Mesothelial cell of epicardium (in vitro differentiated cells): Measurements from ENCODE around the gene SUMO2. TPM values are rescaled to one million over a fixed set of nuclear protein-coding genes. Genes with fewer than 3 reads are reported as not detected.
A peak's percentile ranks its signal among the peaks of the same experiment; 100 is the strongest.
"Not testable (repeated sequence)": the region's sequence is repeated elsewhere in the genome, so short reads cannot be mapped to it uniquely, and the experiment has no call there.

ENCODE experiments used
- DNase-seq, 2 experiments: peaks; one replicate each; pipeline ENCODE4 v3.0.0; 2021; ENCODE audit warnings: low spot score in 2 of 2; ENCODE audit not compliant: unreplicated experiment in 2 of 2
- H3K27ac Mint-ChIP-seq: 2 replicates; pipeline ENCODE4 v1.8.0; 2021; ENCODE audit warnings: mixed read lengths
- H3K27me3 Mint-ChIP-seq: 2 replicates; pipeline ENCODE4 v1.8.0; 2021; ENCODE audit warnings: low read depth, mixed read lengths
- H3K36me3 Mint-ChIP-seq: 2 replicates; pipeline ENCODE4 v1.8.0; 2021; ENCODE audit warnings: mixed read lengths
- H3K4me1 Mint-ChIP-seq: 2 replicates; pipeline ENCODE4 v1.8.0; 2021; ENCODE audit warnings: mixed read lengths
- H3K4me3 Mint-ChIP-seq: 2 replicates; pipeline ENCODE4 v1.8.0; 2021; ENCODE audit warnings: mild to moderate bottlenecking, moderate library complexity, mixed read lengths
- H3K9me3 Mint-ChIP-seq: 2 replicates; pipeline ENCODE4 v1.8.0; 2021; ENCODE audit warnings: mixed read lengths
- total RNA-seq: library from RNA; stranded (reverse); gene quantifications from 3 replicates; pipeline ENCODE4 v1.2.1, GENCODE V29; 2021
- TF ChIP-seq, protein P1 (sequence below): fragments of 200-600 bp; sonication (generic); IDR thresholded peaks from one replicate; pipeline ENCODE4 v1.5.0; 2021; ENCODE audit warnings: antibody characterized with exemption; ENCODE audit not compliant: unreplicated experiment

The SUMO2 gene
- total RNA-seq, 1 donor from 2014 or later, result 542 TPM

DNA sequence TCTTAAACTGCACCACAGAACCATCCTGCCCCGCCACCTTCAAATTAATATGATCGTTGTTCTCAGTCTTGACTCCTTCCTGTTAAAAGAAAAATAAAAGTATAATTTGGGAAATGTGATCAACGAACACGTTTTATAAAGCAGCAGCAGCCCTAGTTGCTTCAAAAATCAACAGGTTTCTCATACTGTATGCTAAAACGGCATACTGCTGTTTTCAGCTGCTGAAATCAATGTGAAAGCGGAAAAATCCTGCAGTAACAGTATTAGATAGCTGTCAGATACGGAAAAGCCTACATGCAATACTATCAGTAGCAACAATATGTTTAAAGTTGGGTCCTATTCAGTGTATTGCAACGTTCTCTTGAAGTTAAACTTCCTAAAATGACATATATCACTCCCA, 1.6 kb downstream of the SUMO2 start:
- DNase-seq, result no peak
- Mint-ChIP-seq H3K4me1 (peaks cover 24% of the 10 kb centered on the region), H3K9me3 (peaks cover 5% of the 10 kb centered on the region), H3K27me3 (no peaks in the 10 kb centered on the region), H3K36me3 (peaks cover 2% of the 10 kb centered on the region), H3K27ac (peak overlapping the region; percentile 68), H3K4me3 (peak overlapping the region; percentile 76)
- TF ChIP-seq, protein P1, sequence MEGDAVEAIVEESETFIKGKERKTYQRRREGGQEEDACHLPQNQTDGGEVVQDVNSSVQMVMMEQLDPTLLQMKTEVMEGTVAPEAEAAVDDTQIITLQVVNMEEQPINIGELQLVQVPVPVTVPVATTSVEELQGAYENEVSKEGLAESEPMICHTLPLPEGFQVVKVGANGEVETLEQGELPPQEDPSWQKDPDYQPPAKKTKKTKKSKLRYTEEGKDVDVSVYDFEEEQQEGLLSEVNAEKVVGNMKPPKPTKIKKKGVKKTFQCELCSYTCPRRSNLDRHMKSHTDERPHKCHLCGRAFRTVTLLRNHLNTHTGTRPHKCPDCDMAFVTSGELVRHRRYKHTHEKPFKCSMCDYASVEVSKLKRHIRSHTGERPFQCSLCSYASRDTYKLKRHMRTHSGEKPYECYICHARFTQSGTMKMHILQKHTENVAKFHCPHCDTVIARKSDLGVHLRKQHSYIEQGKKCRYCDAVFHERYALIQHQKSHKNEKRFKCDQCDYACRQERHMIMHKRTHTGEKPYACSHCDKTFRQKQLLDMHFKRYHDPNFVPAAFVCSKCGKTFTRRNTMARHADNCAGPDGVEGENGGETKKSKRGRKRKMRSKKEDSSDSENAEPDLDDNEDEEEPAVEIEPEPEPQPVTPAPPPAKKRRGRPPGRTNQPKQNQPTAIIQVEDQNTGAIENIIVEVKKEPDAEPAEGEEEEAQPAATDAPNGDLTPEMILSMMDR, result no peak

DNA sequence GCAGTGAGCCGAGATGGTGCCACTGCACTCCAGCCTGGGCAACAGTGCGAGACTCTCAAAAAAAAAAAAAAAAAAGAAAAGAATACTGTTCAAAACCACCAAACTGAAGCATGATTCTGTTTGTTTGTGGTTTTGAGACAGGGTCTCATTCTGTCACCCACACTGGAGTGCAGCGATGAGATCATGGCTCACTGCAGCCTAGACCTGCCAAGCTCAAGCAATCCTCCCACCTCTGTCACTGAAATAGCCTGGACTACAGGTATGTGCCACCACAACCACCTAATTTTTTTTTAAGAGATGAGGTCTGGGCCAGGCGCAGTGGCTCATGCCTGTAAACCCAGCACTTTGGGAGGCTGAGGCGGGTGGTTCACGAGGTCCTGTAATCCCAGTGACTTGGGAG, 4.3 kb downstream of the SUMO2 start:
- no peaks in the 10 kb centered on the region for H3K27me3 Mint-ChIP-seq
- H3K9me3 Mint-ChIP-seq, result no peaks in the 10 kb centered on the region
- TF ChIP-seq, protein P1, result no peak
- peaks cover 15% of the 10 kb centered on the region for H3K4me1 Mint-ChIP-seq
- DNase-seq, result no peak
- H3K4me3 Mint-ChIP-seq, result no peak overlapping the region
- peaks cover 10% of the 10 kb centered on the region for H3K36me3 Mint-ChIP-seq
- H3K27ac Mint-ChIP-seq, result no peak overlapping the region

DNA sequence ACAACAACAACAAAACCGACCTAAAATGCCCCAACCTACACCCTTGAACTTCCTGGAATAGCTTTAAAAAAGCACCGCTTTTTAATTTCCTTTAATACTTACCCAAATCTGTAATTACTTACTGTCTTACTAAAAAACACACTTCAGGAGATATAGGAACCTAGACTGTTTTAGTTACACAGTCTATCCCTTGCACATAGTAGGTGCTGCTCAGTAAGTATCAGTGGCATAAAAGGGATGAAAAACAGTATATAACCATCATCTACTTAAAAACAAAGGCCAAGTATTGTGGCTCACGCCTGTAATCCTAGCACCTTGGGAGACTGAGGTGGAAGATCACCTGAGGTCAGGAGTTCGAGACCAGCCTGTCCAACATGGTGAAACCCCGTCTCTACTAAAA, 6.1 kb downstream of the SUMO2 start:
- no peaks in the 10 kb centered on the region for H3K9me3 Mint-ChIP-seq
- TF ChIP-seq, protein P1, result no peak
- peaks cover 19% of the 10 kb centered on the region for H3K36me3 Mint-ChIP-seq
- DNase-seq, result no peak
- no peak overlapping the region for H3K4me3 Mint-ChIP-seq
- peaks cover 10% of the 10 kb centered on the region for H3K4me1 Mint-ChIP-seq
- no peaks in the 10 kb centered on the region for H3K27me3 Mint-ChIP-seq
- no peak overlapping the region for H3K27ac Mint-ChIP-seq

DNA sequence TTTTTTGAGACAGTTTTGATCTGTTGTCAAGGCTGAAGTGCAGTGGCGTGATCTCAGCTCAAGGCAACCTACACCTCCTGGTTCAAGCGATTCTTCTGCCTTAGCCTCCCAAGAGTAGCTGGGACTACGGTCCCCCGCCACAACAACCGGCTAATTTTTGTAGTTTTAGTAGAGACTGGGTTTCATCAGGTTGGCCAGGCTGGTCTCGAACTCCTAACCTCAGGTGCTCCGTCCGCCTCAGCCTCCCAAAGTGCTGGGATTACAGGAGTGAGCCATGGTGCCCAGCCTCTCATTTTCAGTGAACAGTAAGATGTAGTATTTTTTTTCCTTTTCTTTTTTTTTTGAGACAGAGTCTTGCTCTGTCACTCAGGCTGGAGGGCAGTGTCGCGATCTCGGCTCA, 7.8 kb downstream of the SUMO2 start:
- no peaks in the 10 kb centered on the region for H3K4me1 Mint-ChIP-seq
- no peaks in the 10 kb centered on the region for H3K9me3 Mint-ChIP-seq
- no peak overlapping the region for H3K4me3 Mint-ChIP-seq
- H3K36me3 Mint-ChIP-seq, result peaks cover 19% of the 10 kb centered on the region
- TF ChIP-seq, protein P1, result no peak
- H3K27me3 Mint-ChIP-seq, result no peaks in the 10 kb centered on the region
- no peak for DNase-seq
- peak overlapping the region; percentile 6 for H3K27ac Mint-ChIP-seq

DNA sequence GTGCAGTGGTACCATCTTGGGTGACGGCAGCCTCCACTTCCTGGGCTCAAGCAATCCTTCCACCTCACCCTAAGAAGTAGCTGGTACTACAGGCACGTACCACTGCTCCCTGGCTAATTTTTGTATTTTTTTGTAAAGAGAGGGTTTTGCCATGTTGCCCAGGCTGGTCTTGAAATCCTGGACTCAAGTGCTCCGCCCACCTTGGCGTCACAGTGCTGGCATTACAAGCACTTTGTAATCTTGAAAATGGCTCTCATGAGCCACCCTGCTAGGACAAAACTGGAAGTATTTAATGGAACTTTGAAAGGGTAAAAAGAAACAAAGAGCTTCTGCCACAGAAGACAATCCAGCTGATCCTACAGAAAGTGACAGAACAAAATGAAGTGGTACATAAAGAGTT, 9.2 kb downstream of the SUMO2 start:
- Mint-ChIP-seq H3K4me3 (no peak overlapping the region), H3K4me1 (no peaks in the 10 kb centered on the region), H3K27me3 (no peaks in the 10 kb centered on the region), H3K36me3 (peaks cover 19% of the 10 kb centered on the region), H3K9me3 (no peaks in the 10 kb centered on the region), H3K27ac (no peak overlapping the region)
- TF ChIP-seq, protein P1, result no peak
- no peak for DNase-seq

DNA sequence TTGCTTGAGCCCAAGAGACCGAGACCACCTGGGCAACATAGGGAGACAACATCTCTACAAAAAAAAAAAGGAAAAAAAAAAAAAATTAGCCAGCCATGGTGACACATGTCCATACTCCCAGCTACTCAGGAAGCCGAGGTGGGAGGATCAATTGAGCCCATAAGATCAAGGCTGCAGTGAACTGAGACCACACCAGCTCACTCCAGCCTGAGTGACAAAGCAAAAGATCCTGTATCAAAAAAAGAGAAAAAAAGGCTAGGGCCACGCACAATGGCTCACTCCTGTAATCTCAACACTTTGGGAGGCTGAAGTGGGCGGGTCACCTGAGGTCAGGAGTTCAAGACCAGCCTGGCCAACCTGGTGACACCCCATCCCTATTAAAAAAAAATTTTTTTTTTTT, 13.8 kb downstream of the SUMO2 start:
- H3K4me1 Mint-ChIP-seq, result no peaks in the 10 kb centered on the region
- no peak for DNase-seq
- no peaks in the 10 kb centered on the region for H3K9me3 Mint-ChIP-seq
- TF ChIP-seq, protein P1, result no peak
- peaks cover 27% of the 10 kb centered on the region for H3K36me3 Mint-ChIP-seq
- H3K27me3 Mint-ChIP-seq, result no peaks in the 10 kb centered on the region
- H3K27ac Mint-ChIP-seq, result no peak overlapping the region
- H3K4me3 Mint-ChIP-seq, result no peak overlapping the region

DNA sequence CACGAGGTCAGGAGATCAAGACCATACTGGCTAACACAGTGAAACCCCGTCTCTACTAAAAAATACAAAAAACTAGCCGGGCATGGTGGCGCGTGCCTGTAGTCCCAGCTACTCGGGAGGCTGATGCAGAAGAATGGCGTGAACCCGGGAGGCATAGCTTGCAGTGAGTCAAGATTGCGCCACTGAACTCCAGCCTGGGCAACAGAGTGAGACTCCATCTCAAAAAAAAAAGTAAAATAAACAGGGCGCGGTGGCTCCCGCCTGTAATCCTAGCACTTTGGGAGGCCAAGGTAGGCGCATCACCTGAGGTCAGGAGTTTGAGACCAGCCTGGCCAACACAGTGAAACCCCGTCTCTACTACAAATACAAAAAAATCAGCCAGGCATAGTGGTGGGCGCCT, 18.2 kb downstream of the SUMO2 start:
- not testable (repeated sequence) for H3K27me3 Mint-ChIP-seq, H3K4me3 Mint-ChIP-seq, H3K9me3 Mint-ChIP-seq, H3K27ac Mint-ChIP-seq, DNase-seq, H3K4me1 Mint-ChIP-seq
- H3K36me3 Mint-ChIP-seq, result peaks cover 18% of the 10 kb centered on the region
